ENCODE results near the gene FALEC. TPM values are rescaled to one million over a fixed set of nuclear protein-coding genes. Genes with fewer than 3 reads are reported as not detected.
"Not testable (repeated sequence)": the region's sequence is repeated elsewhere in the genome, so short reads cannot be mapped to it uniquely, and the experiment has no call there.

Gene FALEC
- total and polyA plus RNA-seq, 2 donors from 2014 or later, result not detected

GRCh38 chr1:150578272-150579109 is 62.9 kb downstream of the FALEC start:
- no peaks in the 10 kb centered on the region for H3K9me3 ChIP-seq (ENCODE audit: control insufficient read depth in 2 of 3, insufficient read depth in 1 of 3, low read length in 3 of 3)
- intact Hi-C loops (cut with DNase I), result loop anchor here (10.0 kb wide), 1 partner anchor 46 kb away; the partner anchor contains the start of gene ENSA
- H3K27ac ChIP-seq (ENCODE audit: low read depth in 2 of 2, low read length in 2 of 2), result peak overlapping the region; percentile 100
- H3K36me3 ChIP-seq (ENCODE audit: control insufficient read depth in 2 of 3, insufficient read depth in 3 of 3, low read length in 3 of 3), result peaks cover 14 to 48% (median 29%) of the 10 kb centered on the region in 3 donors
- FAIRE-seq (no peak), DNase-seq (peak; percentile 62 to 91 (median 79))
- peak overlapping the region; percentile 96 to 99 (median 97) for H3K4me3 ChIP-seq (ENCODE audit: low read length in 3 of 3)
- H3K27me3 ChIP-seq (ENCODE audit: control insufficient read depth, insufficient read depth, low read length), result no peaks in the 10 kb centered on the region
- H3K4me1 ChIP-seq (ENCODE audit: control insufficient read depth in 2 of 3, insufficient read depth in 2 of 3, low read depth in 1 of 3, low read length in 3 of 3), result peaks cover 10 to 26% (median 11%) of the 10 kb centered on the region in 3 donors
- no peak for TF ChIP-seq CTCF (IDR thresholded peaks at IDR 0.05; ENCODE audit: borderline replicate concordance, extremely low read depth, insufficient read depth)
- H3K9ac ChIP-seq (ENCODE audit: low read length in 3 of 3), result peak overlapping the region; percentile 98 to 100 (median 98)

GRCh38 chr1:150579110-150579944 is 63.8 kb downstream of the FALEC start, which contains the start of gene MCL1:
MCL1 (minus strand) TSS chr1:150579610; CDS start chr1:150579530, 80 bp downstream.
- Histone ChIP-seq H3K4me1 (ENCODE audit: control insufficient read depth in 2 of 3, insufficient read depth in 2 of 3, low read depth in 1 of 3, low read length in 3 of 3) (peaks cover 10 to 25% (median 11%) of the 10 kb centered on the region in 3 donors), H3K9ac (ENCODE audit: low read length in 3 of 3) (peak within 1 kb of the TSS; percentile 98 to 100 (median 98)), H3K9me3 (ENCODE audit: control insufficient read depth in 2 of 3, insufficient read depth in 1 of 3, low read length in 3 of 3) (no peaks in the 10 kb centered on the region), H3K27ac (ENCODE audit: low read depth in 2 of 2, low read length in 2 of 2) (peak within 1 kb of the TSS; percentile 100), H3K4me3 (ENCODE audit: low read length in 3 of 3) (peak within 1 kb of the TSS; percentile 96 to 99 (median 97)), H3K36me3 (ENCODE audit: control insufficient read depth in 2 of 3, insufficient read depth in 3 of 3, low read length in 3 of 3) (peaks cover 14 to 44% (median 24%) of the 10 kb centered on the region in 3 donors), H3K27me3 (ENCODE audit: control insufficient read depth, insufficient read depth, low read length) (no peaks in the 10 kb centered on the region)
- intact Hi-C loops (cut with DNase I), result loop anchor here (10.0 kb wide), 1 partner anchor 45 kb away; the partner anchor contains the start of gene ENSA
- DNase-seq, result peak; percentile 96 to 98 (median 97)
- peak; percentile 19 for TF ChIP-seq CTCF (IDR thresholded peaks at IDR 0.05; ENCODE audit: borderline replicate concordance, extremely low read depth, insufficient read depth)
- no peak for FAIRE-seq

- no peak for DNase-seq
- FAIRE-seq, result no peak
- intact Hi-C loops (cut with DNase I), result loop anchor here (10.0 kb wide), 1 partner anchor 45 kb away; the partner anchor contains the start of gene ENSA
- Histone ChIP-seq H3K9me3 (ENCODE audit: control insufficient read depth in 2 of 3, insufficient read depth in 1 of 3, low read length in 3 of 3) (no peaks in the 10 kb centered on the region), H3K4me3 (ENCODE audit: low read length in 3 of 3) (peak overlapping the region; percentile 68 to 84 (median 79)), H3K36me3 (ENCODE audit: control insufficient read depth in 2 of 3, insufficient read depth in 3 of 3, low read length in 3 of 3) (peaks cover 13 to 37% (median 19%) of the 10 kb centered on the region in 3 donors), H3K9ac (ENCODE audit: low read length in 3 of 3) (peak overlapping the region; percentile 64 to 96 (median 91)), H3K27me3 (ENCODE audit: control insufficient read depth, insufficient read depth, low read length) (no peaks in the 10 kb centered on the region), H3K27ac (ENCODE audit: low read depth in 2 of 2, low read length in 2 of 2) (peak overlapping the region; percentile 97 to 100), H3K4me1 (ENCODE audit: control insufficient read depth in 2 of 3, insufficient read depth in 2 of 3, low read depth in 1 of 3, low read length in 3 of 3) (peaks cover 7 to 17% (median 10%) of the 10 kb centered on the region in 3 donors)
- no peak for TF ChIP-seq CTCF (IDR thresholded peaks at IDR 0.05; ENCODE audit: borderline replicate concordance, extremely low read depth, insufficient read depth)
Measured at GRCh38 chr1:150579945-150580642, 64.5 kb downstream of the FALEC start.

GRCh38 chr1:150580966-150581365 is 65.4 kb downstream of the FALEC start:
- H3K27me3 ChIP-seq (ENCODE audit: control insufficient read depth, insufficient read depth, low read length); H3K9me3 ChIP-seq (ENCODE audit: control insufficient read depth in 2 of 3, insufficient read depth in 1 of 3, low read length in 3 of 3); H3K9ac ChIP-seq (ENCODE audit: low read length in 3 of 3); H3K4me1 ChIP-seq (ENCODE audit: control insufficient read depth in 2 of 3, insufficient read depth in 2 of 3, low read depth in 1 of 3, low read length in 3 of 3); FAIRE-seq; H3K4me3 ChIP-seq (ENCODE audit: low read length in 3 of 3); DNase-seq; intact Hi-C loops (cut with DNase I); H3K27ac ChIP-seq (ENCODE audit: low read depth in 2 of 2, low read length in 2 of 2): not testable (repeated sequence)
- peaks cover 6 to 28% (median 11%) of the 10 kb centered on the region in 3 donors for H3K36me3 ChIP-seq (ENCODE audit: control insufficient read depth in 2 of 3, insufficient read depth in 3 of 3, low read length in 3 of 3)

- H3K27me3 ChIP-seq (ENCODE audit: control insufficient read depth, insufficient read depth, low read length); H3K9ac ChIP-seq (ENCODE audit: low read length in 3 of 3); H3K27ac ChIP-seq (ENCODE audit: low read depth in 2 of 2, low read length in 2 of 2); H3K4me1 ChIP-seq (ENCODE audit: control insufficient read depth in 2 of 3, insufficient read depth in 2 of 3, low read depth in 1 of 3, low read length in 3 of 3); intact Hi-C loops (cut with DNase I); H3K9me3 ChIP-seq (ENCODE audit: control insufficient read depth in 2 of 3, insufficient read depth in 1 of 3, low read length in 3 of 3); DNase-seq; FAIRE-seq; H3K4me3 ChIP-seq (ENCODE audit: low read length in 3 of 3): not testable (repeated sequence)
- peaks cover 5 to 23% (median 7%) of the 10 kb centered on the region in 3 donors for H3K36me3 ChIP-seq (ENCODE audit: control insufficient read depth in 2 of 3, insufficient read depth in 3 of 3, low read length in 3 of 3)
Measured at GRCh38 chr1:150581437-150581836, 65.9 kb downstream of the FALEC start.

Measured in kidney (tissue), 14 donors.